NCI-H1417 treated with DMSO at 0.1 percent for 48 hours (cell line): ENCODE results near the gene FOXP1.

Source experiments
- DNase-seq: peaks from one replicate; lab custom pipeline; 2025; lab: John Stamatoyannopoulos, UW

FOXP1 gene

GRCh38 chr3:71563827-71564226 lies 19.7 kb downstream of the FOXP1 start:
- DNase-seq: no peak

GRCh38 chr3:71562938-71563337 lies 20.6 kb downstream of the FOXP1 start:
- no peak for DNase-seq

GRCh38 chr3:71560665-71561064 lies 22.9 kb downstream of the FOXP1 start:
- no peak for DNase-seq

- DNase-seq: no peak
Measured at GRCh38 chr3:71559578-71560162, 23.9 kb downstream of the FOXP1 start.

GRCh38 chr3:71559021-71559420 lies 24.5 kb downstream of the FOXP1 start:
- DNase-seq: no peak

- DNase-seq: no peak
Measured at GRCh38 chr3:71554649-71555048, 28.9 kb downstream of the FOXP1 start.

GRCh38 chr3:71551311-71551919 lies 32.1 kb downstream of the FOXP1 start:
- no peak for DNase-seq

- DNase-seq: no peak
Measured at GRCh38 chr3:71549951-71550350, 33.6 kb downstream of the FOXP1 start.

GRCh38 chr3:71548705-71549384 lies 34.7 kb downstream of the FOXP1 start:
- no peak for DNase-seq

GRCh38 chr3:71547249-71548198 lies 36.0 kb downstream of the FOXP1 start:
- no peak for DNase-seq

- DNase-seq: no peak
Measured at GRCh38 chr3:71546821-71547220, 36.7 kb downstream of the FOXP1 start.

GRCh38 chr3:71545330-71545729 lies 38.2 kb downstream of the FOXP1 start:
- DNase-seq: no peak

- DNase-seq: no peak
Measured at GRCh38 chr3:71543371-71544016, 40.0 kb downstream of the FOXP1 start.

- no peak for DNase-seq
Measured at GRCh38 chr3:71542521-71543370, 40.8 kb downstream of the FOXP1 start.

- no peak for DNase-seq
Measured at GRCh38 chr3:71541313-71541712, 42.2 kb downstream of the FOXP1 start.

GRCh38 chr3:71537211-71537611 lies 46.3 kb downstream of the FOXP1 start:
- no peak for DNase-seq

- DNase-seq: no peak
Measured at GRCh38 chr3:71536376-71536965, 47.1 kb downstream of the FOXP1 start.

- DNase-seq: no peak
Measured at GRCh38 chr3:71533588-71533987, 49.9 kb downstream of the FOXP1 start.

- DNase-seq: no peak
Measured at GRCh38 chr3:71532639-71533395, 50.7 kb downstream of the FOXP1 start.
